GM23248 (cell line): ENCODE data around the gene TRAK2.

Experiments used
- EZH2 ChIP-seq: fragments of 200-600 bp; sonication (generic); IDR thresholded peaks from 2 replicates; pipeline ENCODE4 v1.6.1; 2018; ENCODE audit warnings: antibody characterized with exemption, mild to moderate bottlenecking; ENCODE audit not compliant: insufficient read depth, poor library complexity, severe bottlenecking
- EZH2phosphoT487 ChIP-seq: fragments of 200-600 bp; sonication (generic); IDR thresholded peaks from 2 replicates; pipeline ENCODE4 v1.6.1; 2018; ENCODE audit warnings: antibody characterized with exemption, moderate library complexity, mild to moderate bottlenecking, low read depth; ENCODE audit not compliant: insufficient read depth

DNA sequence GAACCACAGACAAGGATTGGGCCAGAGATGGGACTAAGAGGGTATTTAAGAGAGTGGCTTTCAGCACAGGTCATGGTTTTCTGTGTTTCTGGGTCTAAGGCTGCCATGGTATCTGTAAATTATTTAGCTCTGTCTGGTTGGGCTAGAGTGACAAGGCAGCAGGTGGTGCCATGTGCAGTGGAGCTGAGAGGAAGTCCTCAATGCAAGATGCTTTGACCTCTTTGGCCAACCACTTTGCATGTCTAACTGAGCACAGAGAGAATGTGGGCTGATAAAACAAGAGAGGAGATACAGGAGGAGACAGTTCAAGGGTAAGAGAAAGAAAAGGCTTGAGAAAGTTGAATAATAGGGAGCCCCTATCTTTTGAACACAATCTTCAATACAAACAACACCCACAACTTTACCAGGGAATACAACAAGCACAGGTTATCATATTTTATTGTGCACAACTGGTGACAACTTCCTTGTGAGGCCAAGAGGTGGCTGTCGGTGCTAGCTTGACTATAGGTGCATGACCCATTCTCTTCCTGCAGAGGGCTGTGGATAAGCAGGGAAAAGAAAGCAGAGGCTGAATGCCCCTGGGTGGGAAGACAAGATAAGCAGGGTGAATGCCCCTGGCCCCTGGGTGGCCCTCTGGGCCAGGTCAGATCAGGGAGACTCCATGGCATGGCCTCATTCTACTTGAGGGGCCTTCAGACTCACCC, 106.4 kb downstream of the TRAK2 start:
- TF ChIP-seq EZH2phosphoT487: no peak
- TF ChIP-seq EZH2: no peak
